ENCODE measurements around the gene TCF19. TPM values are rescaled to one million over a fixed set of nuclear protein-coding genes. Genes with fewer than 3 reads are reported as not detected.
A peak's percentile ranks its signal among the peaks of the same experiment; 100 is the strongest.

TCF19 gene
- total and polyA plus RNA-seq, 3 experiments from 2014 or later, result 11.6 to 103 (median 102) TPM

- Mint-ChIP-seq H3K27me3 (no peaks in the 10 kb centered on the region), H3K4me3 (no peak overlapping the region), H3K9me3 (no peaks in the 10 kb centered on the region), H3K4me1 (peaks cover 3 to 11% (median 6%) of the 10 kb centered on the region in 3 donors), H3K36me3 (no peaks in the 10 kb centered on the region), H3K27ac (peak overlapping the region in 1 of 8 donors; percentile 51)
- H3K9me3 ChIP-seq (ENCODE audit: low read length), result no peaks in the 10 kb centered on the region
- H3K27me3 ChIP-seq (ENCODE audit: insufficient read depth, low read length, poor library complexity, severe bottlenecking), result no peaks in the 10 kb centered on the region
- no peak for DNase-seq
- no peak overlapping the region for H3K4me3 ChIP-seq (ENCODE audit: low read length)
- CTCF ChIA-PET, result no interaction called here
- H3K36me3 ChIP-seq (ENCODE audit: insufficient read depth, low read length), result no peaks in the 10 kb centered on the region
- no peaks in the 10 kb centered on the region for H3K4me1 ChIP-seq (ENCODE audit: insufficient read depth, low read length)
- no peak overlapping the region for H3K27ac ChIP-seq (ENCODE audit: low read depth, low read length)
- POLR2A ChIA-PET, result no interaction called here
These were observed 14.6 kb downstream of the TCF19 start for GRCh38 chr6:31172973-31173384.

- DNase-seq, result no peak
- no peak overlapping the region for H3K4me3 ChIP-seq (ENCODE audit: low read length)
- Mint-ChIP-seq H3K27ac (no peak overlapping the region), H3K36me3 (no peaks in the 10 kb centered on the region), H3K9me3 (no peaks in the 10 kb centered on the region), H3K27me3 (no peaks in the 10 kb centered on the region), H3K4me1 (peaks cover 7 to 16% (median 10%) of the 10 kb centered on the region in 3 donors), H3K4me3 (no peak overlapping the region)
- no peaks in the 10 kb centered on the region for H3K9me3 ChIP-seq (ENCODE audit: low read length)
- ChIA-PET CTCF (no interaction called here), POLR2A (no interaction called here)
- no peaks in the 10 kb centered on the region for H3K27me3 ChIP-seq (ENCODE audit: insufficient read depth, low read length, poor library complexity, severe bottlenecking)
- no peaks in the 10 kb centered on the region for H3K4me1 ChIP-seq (ENCODE audit: insufficient read depth, low read length)
- H3K27ac ChIP-seq (ENCODE audit: low read depth, low read length), result no peak overlapping the region
- H3K36me3 ChIP-seq (ENCODE audit: insufficient read depth, low read length), result no peaks in the 10 kb centered on the region
These were observed 15.0 kb downstream of the TCF19 start for GRCh38 chr6:31173406-31173805.

- no peak overlapping the region for H3K27ac Mint-ChIP-seq
- Histone ChIP-seq H3K36me3 (ENCODE audit: insufficient read depth, low read length) (no peaks in the 10 kb centered on the region), H3K4me1 (ENCODE audit: insufficient read depth, low read length) (no peaks in the 10 kb centered on the region), H3K27ac (ENCODE audit: low read depth, low read length) (no peak overlapping the region), H3K4me3 (ENCODE audit: low read length) (no peak overlapping the region), H3K9me3 (ENCODE audit: low read length) (no peaks in the 10 kb centered on the region), H3K27me3 (ENCODE audit: insufficient read depth, low read length, poor library complexity, severe bottlenecking) (no peaks in the 10 kb centered on the region)
- DNase-seq, result no peak
- H3K4me3 Mint-ChIP-seq, result no peak overlapping the region
- H3K36me3 Mint-ChIP-seq, result no peaks in the 10 kb centered on the region
- ChIA-PET CTCF (interaction anchor here (1.4 kb wide), 1 partner anchor 8 kb away, joined by 4 read pairs; no protein-coding TSS in a partner anchor), POLR2A (no interaction called here)
- no peaks in the 10 kb centered on the region for H3K27me3 Mint-ChIP-seq
- H3K9me3 Mint-ChIP-seq, result no peaks in the 10 kb centered on the region
- peaks cover 14 to 25% (median 20%) of the 10 kb centered on the region in 3 donors for H3K4me1 Mint-ChIP-seq
These were observed 16.0 kb downstream of the TCF19 start for GRCh38 chr6:31174378-31174777.

GRCh38 chr6:31175971-31176370 is 17.6 kb downstream of the TCF19 start:
- no peak for DNase-seq

GRCh38 chr6:31178143-31179041 is 20.0 kb downstream of the TCF19 start:
- Histone ChIP-seq H3K36me3 (ENCODE audit: insufficient read depth, low read length) (no peaks in the 10 kb centered on the region), H3K4me3 (ENCODE audit: low read length) (no peak overlapping the region), H3K27ac (ENCODE audit: low read depth, low read length) (no peak overlapping the region), H3K9me3 (ENCODE audit: low read length) (no peaks in the 10 kb centered on the region), H3K27me3 (ENCODE audit: insufficient read depth, low read length, poor library complexity, severe bottlenecking) (no peaks in the 10 kb centered on the region), H3K4me1 (ENCODE audit: insufficient read depth, low read length) (no peaks in the 10 kb centered on the region)
- Mint-ChIP-seq H3K9me3 (no peaks in the 10 kb centered on the region), H3K36me3 (no peaks in the 10 kb centered on the region), H3K27me3 (no peaks in the 10 kb centered on the region), H3K4me1 (peaks cover 19 to 30% (median 26%) of the 10 kb centered on the region in 3 donors), H3K27ac (peak overlapping the region in 6 of 8 donors; percentile 23 to 84 (median 52)), H3K4me3 (peak overlapping the region in 3 of 7 donors; percentile 14 to 30 (median 29))
- CTCF ChIA-PET, result no interaction called here
- POLR2A ChIA-PET, result no interaction called here
- no peak for DNase-seq

More at GRCh38 chr6:31175971-31176370, 17.6 kb downstream of the TCF19 start:
- H3K27me3 ChIP-seq (ENCODE audit: insufficient read depth, low read length, poor library complexity, severe bottlenecking), result no peaks in the 10 kb centered on the region
- Mint-ChIP-seq H3K36me3 (no peaks in the 10 kb centered on the region), H3K4me1 (peaks cover 19 to 30% (median 26%) of the 10 kb centered on the region in 3 donors), H3K9me3 (no peaks in the 10 kb centered on the region), H3K27ac (peak overlapping the region in 4 of 8 donors; percentile 4 to 53 (median 15)), H3K27me3 (no peaks in the 10 kb centered on the region), H3K4me3 (peak overlapping the region in 1 of 7 donors; percentile 9)
- no peaks in the 10 kb centered on the region for H3K36me3 ChIP-seq (ENCODE audit: insufficient read depth, low read length)
- H3K27ac ChIP-seq (ENCODE audit: low read depth, low read length), result no peak overlapping the region
- H3K4me1 ChIP-seq (ENCODE audit: insufficient read depth, low read length), result no peaks in the 10 kb centered on the region
- ChIA-PET POLR2A (no interaction called here), CTCF (interaction anchor here (1.4 kb wide), 1 partner anchor 10 kb away, joined by 4 read pairs; no protein-coding TSS in a partner anchor)
- no peak overlapping the region for H3K4me3 ChIP-seq (ENCODE audit: low read length)
- no peaks in the 10 kb centered on the region for H3K9me3 ChIP-seq (ENCODE audit: low read length)

GRCh38 chr6:31179042-31179386 is 20.6 kb downstream of the TCF19 start:
- DNase-seq, result no peak
- Histone ChIP-seq H3K9me3 (ENCODE audit: low read length) (no peaks in the 10 kb centered on the region), H3K27me3 (ENCODE audit: insufficient read depth, low read length, poor library complexity, severe bottlenecking) (no peaks in the 10 kb centered on the region), H3K4me3 (ENCODE audit: low read length) (no peak overlapping the region), H3K36me3 (ENCODE audit: insufficient read depth, low read length) (no peaks in the 10 kb centered on the region), H3K27ac (ENCODE audit: low read depth, low read length) (no peak overlapping the region), H3K4me1 (ENCODE audit: insufficient read depth, low read length) (no peaks in the 10 kb centered on the region)
- H3K27ac Mint-ChIP-seq, result peak overlapping the region in 5 of 8 donors; percentile 4 to 70 (median 48)
- no peaks in the 10 kb centered on the region for H3K36me3 Mint-ChIP-seq
- H3K4me3 Mint-ChIP-seq, result no peak overlapping the region
- ChIA-PET CTCF (interaction anchor here (2.6 kb wide), 1 partner anchor 188 kb away, joined by 6 read pairs; no protein-coding TSS in a partner anchor), POLR2A (no interaction called here)
- H3K4me1 Mint-ChIP-seq, result peaks cover 19 to 30% (median 26%) of the 10 kb centered on the region in 3 donors
- H3K9me3 Mint-ChIP-seq, result no peaks in the 10 kb centered on the region
- H3K27me3 Mint-ChIP-seq, result no peaks in the 10 kb centered on the region

- H3K9me3 ChIP-seq (ENCODE audit: low read length), result no peaks in the 10 kb centered on the region
- H3K27me3 Mint-ChIP-seq, result no peaks in the 10 kb centered on the region
- H3K36me3 Mint-ChIP-seq, result no peaks in the 10 kb centered on the region
- no peak for DNase-seq
- peaks cover 19 to 30% (median 26%) of the 10 kb centered on the region in 3 donors for H3K4me1 Mint-ChIP-seq
- ChIA-PET POLR2A (no interaction called here), CTCF (interaction anchor here (2.6 kb wide), 1 partner anchor 187 kb away, joined by 6 read pairs; no protein-coding TSS in a partner anchor)
- H3K4me3 ChIP-seq (ENCODE audit: low read length), result peak overlapping the region; percentile 56
- peak overlapping the region in 5 of 7 donors; percentile 9 to 91 (median 88) for H3K4me3 Mint-ChIP-seq
- no peak overlapping the region for H3K27ac ChIP-seq (ENCODE audit: low read depth, low read length)
- no peaks in the 10 kb centered on the region for H3K9me3 Mint-ChIP-seq
- no peak overlapping the region for H3K27ac Mint-ChIP-seq
- H3K4me1 ChIP-seq (ENCODE audit: insufficient read depth, low read length), result no peaks in the 10 kb centered on the region
- no peaks in the 10 kb centered on the region for H3K36me3 ChIP-seq (ENCODE audit: insufficient read depth, low read length)
- no peaks in the 10 kb centered on the region for H3K27me3 ChIP-seq (ENCODE audit: insufficient read depth, low read length, poor library complexity, severe bottlenecking)
These were observed 21.5 kb downstream of the TCF19 start for GRCh38 chr6:31179896-31180295.

- no peaks in the 10 kb centered on the region for H3K27me3 Mint-ChIP-seq
- H3K36me3 ChIP-seq (ENCODE audit: insufficient read depth, low read length), result no peaks in the 10 kb centered on the region
- DNase-seq, result peak; percentile 64 to 77 (median 70)
- no peaks in the 10 kb centered on the region for H3K36me3 Mint-ChIP-seq
- H3K27ac ChIP-seq (ENCODE audit: low read depth, low read length), result no peak overlapping the region
- no peaks in the 10 kb centered on the region for H3K9me3 ChIP-seq (ENCODE audit: low read length)
- no peaks in the 10 kb centered on the region for H3K27me3 ChIP-seq (ENCODE audit: insufficient read depth, low read length, poor library complexity, severe bottlenecking)
- H3K4me1 Mint-ChIP-seq, result peaks cover 19 to 30% (median 26%) of the 10 kb centered on the region in 3 donors
- peak overlapping the region; percentile 67 to 91 (median 88) for H3K4me3 Mint-ChIP-seq
- H3K27ac Mint-ChIP-seq, result peak overlapping the region in 3 of 8 donors; percentile 37 to 85 (median 68)
- H3K4me3 ChIP-seq (ENCODE audit: low read length), result peak overlapping the region; percentile 56
- no peaks in the 10 kb centered on the region for H3K9me3 Mint-ChIP-seq
- ChIA-PET POLR2A (interaction anchor here (0.6 kb wide), 1 partner anchor 277 kb away, joined by 3 read pairs; no protein-coding TSS in a partner anchor), CTCF (interaction anchor here (2.6 kb wide), 1 partner anchor 186 kb away, joined by 6 read pairs; no protein-coding TSS in a partner anchor)
- H3K4me1 ChIP-seq (ENCODE audit: insufficient read depth, low read length), result no peaks in the 10 kb centered on the region
These were observed 22.1 kb downstream of the TCF19 start for GRCh38 chr6:31180500-31180899.
